NCI-H2227 (cell line): Measurements from ENCODE around the gene INTS3.
"Not testable (repeated sequence)": the region's sequence is repeated elsewhere in the genome, so short reads cannot be mapped to it uniquely, and the experiment has no call there.

Experiments
- DNase-seq: peaks from one replicate; lab custom pipeline; 2025; ENCODE audit not compliant: unreplicated experiment; lab: John Stamatoyannopoulos, UW

The INTS3 gene

DNA sequence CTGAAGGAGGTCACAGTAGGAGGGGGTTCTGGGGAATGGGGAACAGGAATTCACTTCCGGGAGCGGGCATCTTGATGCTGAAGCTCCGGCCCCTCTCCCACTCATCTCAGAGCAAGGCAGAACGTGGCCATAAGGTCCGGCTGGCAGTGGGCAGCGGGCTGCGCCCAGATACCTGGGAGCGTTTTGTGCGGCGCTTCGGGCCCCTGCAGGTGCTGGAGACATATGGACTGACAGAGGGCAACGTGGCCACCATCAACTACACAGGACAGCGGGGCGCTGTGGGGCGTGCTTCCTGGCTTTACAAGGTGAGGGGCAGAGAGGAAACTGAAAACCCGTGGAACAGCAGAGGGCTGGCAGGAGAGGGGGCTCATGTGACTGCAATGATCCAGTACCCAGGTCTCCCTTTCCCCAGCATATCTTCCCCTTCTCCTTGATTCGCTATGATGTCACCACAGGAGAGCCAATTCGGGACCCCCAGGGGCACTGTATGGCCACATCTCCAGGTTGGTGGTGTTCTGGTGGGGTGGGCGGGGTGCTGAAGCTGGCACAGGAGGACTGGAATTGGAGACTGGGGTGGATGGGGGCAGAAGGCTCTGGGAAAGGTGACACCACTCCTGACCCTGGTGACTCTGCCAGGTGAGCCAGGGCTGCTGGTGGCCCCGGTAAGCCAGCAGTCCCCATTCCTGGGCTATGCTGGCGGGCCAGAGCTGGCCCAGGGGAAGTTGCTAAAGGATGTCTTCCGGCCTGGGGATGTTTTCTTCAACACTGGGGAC, 50.4 kb downstream of the INTS3 start:
- DNase-seq, result no peak

DNA sequence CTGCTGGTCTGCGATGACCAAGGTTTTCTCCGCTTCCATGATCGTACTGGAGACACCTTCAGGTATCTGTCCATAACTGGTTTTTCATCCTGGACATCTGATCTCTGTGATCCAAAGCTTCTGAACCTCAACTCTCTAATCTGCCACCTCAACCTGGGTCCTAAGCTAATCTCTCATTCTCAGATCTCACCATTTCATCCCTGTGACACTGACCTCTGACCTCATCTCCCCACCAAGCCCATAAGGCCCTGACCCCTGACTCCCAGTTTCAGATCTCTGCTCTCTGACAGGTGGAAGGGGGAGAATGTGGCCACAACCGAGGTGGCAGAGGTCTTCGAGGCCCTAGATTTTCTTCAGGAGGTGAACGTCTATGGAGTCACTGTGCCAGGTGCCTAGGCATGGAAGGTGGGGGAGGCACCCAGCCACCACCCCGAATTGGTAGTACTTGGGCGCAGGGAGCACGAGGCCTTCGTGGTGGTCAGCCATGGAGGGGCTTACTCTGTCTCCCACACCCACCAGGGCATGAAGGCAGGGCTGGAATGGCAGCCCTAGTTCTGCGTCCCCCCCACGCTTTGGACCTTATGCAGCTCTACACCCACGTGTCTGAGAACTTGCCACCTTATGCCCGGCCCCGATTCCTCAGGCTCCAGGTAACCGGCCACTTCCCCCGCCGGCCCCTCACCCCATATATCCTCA, 51.1 kb downstream of the INTS3 start:
- no peak for DNase-seq

DNA sequence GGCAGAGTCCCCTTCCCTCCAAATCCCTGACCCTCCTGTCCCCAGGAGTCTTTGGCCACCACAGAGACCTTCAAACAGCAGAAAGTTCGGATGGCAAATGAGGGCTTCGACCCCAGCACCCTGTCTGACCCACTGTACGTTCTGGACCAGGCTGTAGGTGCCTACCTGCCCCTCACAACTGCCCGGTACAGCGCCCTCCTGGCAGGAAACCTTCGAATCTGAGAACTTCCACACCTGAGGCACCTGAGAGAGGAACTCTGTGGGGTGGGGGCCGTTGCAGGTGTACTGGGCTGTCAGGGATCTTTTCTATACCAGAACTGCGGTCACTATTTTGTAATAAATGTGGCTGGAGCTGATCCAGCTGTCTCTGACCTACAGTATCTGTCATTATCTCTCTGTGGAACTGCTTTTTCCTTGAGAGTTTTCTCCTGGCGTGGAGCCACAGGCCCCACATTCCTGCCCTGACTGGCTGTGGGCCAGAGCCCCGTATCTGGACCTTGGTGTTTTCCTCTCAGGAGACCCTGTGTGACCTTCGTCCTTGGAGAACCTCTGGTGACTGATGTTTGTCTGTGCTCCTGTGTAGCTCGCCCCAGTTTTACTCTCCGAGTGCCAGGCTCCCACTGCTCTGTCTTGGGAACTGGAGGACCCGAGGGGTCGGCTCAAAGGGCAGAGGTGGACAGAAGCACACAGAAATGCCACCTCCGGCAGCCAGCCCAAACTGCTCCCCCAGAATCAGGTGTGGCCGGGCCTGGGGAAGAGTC, 52.1 kb downstream of the INTS3 start:
- no peak for DNase-seq

DNA sequence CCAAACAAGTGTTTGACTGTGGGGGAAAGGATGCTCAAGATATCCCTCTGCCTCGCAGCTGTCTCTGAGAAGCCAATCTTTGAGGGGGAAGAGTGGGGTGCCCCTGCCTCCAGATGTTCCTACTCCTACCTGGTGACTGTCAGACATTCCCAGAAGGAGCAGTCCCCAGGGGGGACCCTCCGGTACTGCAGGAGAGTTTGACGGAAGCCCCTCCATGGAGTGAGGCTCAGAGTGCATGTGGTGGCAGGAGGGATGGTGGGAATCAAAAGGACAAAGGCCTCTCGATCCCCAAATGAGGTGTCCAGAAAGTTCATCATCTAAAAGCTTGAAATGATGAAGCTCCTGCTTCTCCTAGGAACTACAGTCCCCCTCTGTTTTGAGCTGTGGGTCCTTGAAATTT, 52.7 kb downstream of the INTS3 start:
- DNase-seq, result no peak

DNA sequence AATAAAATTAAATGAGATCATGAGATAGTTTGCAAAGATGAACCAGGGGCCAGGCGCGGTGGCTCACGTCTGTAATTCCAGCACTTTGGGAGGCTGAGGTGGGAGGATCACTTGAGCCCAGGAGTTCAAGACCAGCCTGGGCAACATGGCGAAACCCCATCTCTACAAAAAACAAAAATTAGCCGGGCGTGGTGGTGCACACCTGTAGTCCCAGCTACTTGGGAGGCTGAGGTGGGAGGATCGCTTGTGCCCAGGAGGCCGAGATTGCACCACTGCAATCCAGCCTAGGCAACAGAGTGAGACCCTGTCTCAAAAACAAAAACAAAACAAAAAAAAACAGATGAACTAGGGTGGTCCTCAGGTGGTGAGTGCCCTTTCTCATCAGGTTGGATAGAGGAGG, 54.8 kb downstream of the INTS3 start:
- DNase-seq, result not testable (repeated sequence)

DNA sequence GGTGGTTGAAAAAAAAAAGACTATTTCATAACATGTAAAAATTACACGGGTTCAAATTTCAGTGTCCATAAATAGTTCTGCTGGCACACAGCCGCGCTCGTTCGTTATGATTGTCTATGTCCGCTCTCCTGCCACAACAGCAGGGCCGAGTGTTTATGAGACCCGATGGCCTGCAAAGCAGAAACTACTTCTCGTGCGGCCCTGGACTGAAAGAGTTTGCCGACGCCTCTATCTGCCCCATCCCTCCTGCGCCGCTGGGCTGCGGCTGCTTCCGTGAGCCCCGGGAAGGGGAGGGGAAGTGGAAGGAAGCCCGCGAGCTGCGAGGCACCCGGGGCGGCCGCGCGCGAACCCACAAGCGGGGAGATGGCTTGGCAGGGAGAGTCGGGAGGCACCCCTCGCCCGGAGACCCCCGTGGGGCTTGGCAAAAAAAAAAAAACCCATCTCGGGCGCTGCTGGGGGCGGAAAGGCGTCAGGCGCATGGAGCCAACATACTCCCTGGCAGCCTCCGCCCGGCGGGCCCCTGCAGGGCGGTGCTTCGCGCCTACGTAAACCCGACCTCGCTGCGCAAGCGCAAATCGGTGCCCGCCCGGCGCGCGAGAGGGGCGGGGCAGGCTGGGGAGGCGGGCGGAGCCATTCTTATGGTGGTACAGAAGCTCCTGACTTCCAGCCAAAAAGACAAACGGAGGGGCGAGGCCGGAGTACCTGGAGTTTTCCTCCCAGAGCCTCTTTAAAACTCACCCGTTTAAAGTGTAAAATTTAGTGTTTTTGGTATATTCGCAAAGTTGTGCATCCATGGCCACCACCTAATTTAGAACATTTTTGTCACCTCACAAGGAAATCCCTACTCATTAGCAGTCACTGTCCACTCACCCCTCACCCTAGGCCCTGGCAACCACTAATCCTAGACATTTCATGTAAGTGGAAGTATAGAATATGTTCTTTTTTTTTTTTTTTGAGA, 55.7 kb downstream of the INTS3 start:
- peak; percentile 97 for DNase-seq

DNA sequence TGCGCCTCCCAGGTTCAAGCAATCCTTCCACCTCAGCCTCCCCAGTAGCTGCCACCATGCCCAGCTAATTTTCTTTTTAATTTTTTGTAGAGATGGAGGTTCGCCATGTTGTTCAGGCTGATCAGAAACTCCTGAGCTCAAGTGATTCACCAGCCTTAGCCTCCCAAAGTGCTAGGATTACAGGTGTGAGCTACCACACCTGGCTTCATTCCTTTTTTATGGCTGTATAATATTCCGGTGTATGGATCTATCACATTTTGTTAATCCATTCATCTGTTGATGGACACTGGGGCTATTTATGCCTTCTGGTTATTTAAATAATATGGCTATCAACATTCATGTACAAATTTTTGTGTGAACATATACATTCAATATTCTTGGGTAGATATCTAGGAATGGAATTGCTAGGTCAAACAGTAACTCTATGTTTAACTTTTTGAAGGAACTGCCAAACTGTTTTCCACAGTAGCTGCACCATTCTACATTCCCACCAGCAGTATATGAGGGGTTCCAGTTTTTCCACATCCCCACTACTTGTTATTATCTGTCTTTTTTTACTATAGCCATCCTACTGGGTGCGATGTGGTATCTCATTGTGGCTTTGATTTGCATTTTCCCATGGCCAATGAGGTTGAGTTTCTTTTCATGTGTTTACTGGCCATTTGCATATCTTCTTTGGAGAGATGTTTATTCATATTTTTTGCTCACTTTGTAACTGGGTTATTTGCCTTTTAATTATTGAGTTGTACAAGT, 58.4 kb downstream of the INTS3 start:
- DNase-seq, result no peak

DNA sequence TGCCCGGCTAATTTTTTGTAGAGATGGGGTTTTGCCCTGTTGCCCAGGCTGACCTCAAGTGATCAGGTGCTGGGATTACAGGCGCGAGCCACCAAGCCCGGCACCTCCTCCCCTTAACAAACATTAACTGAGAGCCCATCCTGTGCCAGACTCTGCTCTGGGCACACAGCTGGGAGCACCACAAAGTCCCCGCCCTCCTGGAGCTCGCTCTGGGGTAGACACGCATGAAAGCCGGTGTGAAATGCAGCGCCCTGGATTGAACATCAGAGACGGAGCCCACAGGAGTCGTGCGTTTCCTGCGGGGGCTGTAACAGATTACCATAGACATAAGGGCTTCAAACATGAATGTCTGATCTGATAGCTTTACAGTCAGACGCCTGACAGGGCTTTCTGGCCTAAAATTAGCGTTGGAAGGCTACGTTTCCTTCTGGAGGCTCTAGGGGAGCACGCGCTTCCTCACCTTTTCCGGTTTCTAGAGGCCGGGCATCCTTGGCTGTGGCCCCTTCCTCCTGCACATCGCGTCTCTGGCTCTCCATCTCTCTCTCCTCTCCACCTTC, 61.7 kb downstream of the INTS3 start:
- no peak for DNase-seq

DNA sequence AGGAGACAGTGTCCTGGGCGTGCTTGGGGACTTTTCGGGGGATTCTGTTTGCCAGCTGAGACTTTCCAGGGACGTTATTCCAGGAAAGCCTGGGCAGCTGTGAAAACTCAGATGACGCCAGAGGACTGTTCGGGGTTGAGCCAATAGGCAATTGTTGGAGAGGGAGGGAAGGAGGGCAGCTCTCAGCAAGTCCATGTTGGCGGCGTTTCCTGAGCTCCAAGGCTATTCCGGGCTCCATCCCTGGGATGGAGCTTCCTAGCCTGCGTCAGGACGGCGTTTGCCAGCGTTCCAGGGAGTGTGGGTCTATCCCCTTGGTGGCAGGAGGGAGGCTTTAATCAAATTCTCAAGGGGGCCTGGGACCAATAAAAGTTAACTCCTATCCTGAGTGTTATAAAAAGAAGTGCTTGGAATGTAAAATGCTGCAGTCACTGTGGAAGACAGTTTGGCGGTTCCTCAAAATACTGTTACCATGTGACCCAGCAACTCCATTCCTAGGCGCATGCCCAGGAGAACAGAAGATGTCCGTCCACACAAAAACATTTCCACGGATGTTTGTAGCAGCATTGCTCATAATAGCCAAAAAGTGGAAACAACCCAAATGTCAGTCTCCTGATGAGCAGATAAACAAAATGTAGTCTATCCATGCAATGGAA, 62.6 kb downstream of the INTS3 start:
- no peak for DNase-seq

DNA sequence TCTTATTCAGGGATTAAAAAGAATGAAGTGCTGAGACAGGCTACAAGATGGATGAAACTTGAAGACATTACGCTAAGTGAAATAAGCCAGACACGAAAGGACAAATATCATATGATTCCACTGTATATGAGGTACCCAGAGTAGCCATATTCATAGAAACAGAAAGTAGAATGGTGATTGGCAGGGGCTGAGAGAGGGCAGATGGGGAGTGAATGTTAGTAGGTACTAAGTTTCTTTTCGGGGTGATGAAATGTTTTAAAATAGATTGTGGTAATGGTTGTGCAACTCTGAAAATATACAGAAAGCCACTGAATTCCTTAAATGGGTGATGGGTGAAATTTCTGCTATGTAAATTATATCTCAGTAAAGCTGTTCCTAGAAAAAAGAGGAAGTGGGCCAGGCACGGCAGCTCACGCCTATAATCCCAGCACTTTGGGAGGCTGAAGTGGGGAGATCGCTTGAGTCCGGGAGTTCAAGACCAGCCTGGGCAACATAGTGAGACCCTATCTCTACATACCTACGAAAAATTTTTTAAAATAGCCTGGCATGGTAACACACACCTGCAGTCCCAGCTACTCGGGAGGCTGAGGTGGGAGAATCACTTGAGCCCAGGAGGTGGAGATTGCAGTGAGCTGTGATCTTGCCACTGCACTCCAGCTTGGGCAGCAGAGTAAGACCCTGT, 63.3 kb downstream of the INTS3 start:
- no peak for DNase-seq

DNA sequence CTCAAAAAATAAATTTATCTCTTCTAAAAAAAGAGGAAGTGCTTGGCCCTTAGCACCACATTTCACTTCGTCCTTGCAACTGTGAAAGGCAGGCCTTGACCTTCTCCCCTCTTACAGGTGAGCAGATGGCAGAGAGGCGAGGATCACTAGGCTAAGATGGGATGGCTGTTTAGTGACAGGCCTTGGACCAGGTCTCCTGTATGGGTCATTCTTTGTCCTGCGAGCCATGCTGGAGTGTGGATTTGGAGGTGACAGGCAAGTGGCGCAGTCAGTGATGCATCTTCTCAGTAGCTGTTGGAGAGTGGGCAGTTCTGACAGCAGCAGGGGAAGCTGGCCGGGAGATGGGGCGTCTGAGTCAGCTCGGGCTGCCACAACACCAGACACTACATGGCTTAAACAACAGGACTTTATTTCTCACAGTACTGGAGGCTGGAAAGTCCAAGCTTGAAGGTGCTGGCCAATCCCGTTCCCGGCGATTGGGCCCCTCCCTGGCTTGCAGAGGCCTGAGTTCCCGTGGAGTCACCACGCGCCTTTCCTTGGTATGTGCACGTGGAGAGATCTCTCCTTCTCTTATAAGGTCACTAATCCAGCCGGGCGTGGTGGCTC, 63.9 kb downstream of the INTS3 start:
- DNase-seq, result no peak

DNA sequence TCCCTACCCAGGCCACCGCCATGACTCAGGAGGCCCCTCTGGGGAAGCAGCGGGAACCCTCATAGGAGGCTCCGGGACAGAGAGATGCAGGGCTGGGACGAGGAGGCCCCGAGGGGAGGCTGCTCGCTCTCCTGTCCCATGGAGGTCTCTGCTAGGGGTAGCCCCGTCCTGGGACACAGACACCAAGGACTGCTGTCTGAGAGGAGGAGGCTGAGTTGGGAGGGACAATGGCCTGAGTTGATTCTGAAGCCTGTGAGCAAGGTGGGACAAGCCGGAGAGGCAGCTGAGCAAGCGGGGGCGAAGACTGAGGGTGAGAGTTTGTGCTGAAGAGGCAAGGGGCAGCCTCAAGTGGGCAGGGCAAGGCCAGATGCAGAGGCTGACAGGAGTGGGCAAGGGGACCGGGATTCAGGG, 64.8 kb downstream of the INTS3 start:
- no peak for DNase-seq

DNA sequence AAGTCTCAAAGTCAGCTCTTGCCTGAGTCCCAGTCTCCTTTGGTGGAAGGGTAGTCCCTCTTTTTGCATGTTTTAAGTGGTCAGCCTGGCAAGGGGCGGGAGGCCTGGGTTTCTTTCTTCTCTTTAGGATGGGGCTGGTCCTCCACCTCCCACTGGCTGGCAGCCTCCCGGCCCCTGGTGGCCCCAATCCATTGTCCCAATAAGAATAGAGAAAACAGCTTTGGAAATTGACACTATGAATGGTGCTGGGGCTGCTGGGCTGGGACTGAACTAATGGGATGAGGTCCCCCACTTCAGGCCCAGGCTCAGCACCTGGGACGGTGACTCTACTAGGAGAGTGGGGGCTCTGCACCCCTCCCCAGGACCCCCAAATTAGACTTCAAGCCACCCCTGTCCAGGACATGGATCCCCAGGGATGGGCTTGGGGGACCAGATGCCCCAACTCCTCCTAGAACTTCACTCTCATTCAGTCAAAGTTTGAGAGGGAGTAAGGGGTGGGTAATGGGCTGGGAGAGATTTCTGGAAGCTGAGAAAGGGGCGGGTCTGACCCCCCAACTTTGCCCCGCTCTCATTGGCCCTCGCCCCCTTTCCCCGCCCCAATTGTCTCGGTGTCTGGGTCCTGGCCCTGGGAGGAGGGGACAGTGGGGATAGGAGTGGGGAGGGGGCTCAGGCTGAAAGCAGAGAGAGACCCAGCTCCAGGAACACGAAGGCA, 65.6 kb downstream of the INTS3 start:
- no peak for DNase-seq

DNA sequence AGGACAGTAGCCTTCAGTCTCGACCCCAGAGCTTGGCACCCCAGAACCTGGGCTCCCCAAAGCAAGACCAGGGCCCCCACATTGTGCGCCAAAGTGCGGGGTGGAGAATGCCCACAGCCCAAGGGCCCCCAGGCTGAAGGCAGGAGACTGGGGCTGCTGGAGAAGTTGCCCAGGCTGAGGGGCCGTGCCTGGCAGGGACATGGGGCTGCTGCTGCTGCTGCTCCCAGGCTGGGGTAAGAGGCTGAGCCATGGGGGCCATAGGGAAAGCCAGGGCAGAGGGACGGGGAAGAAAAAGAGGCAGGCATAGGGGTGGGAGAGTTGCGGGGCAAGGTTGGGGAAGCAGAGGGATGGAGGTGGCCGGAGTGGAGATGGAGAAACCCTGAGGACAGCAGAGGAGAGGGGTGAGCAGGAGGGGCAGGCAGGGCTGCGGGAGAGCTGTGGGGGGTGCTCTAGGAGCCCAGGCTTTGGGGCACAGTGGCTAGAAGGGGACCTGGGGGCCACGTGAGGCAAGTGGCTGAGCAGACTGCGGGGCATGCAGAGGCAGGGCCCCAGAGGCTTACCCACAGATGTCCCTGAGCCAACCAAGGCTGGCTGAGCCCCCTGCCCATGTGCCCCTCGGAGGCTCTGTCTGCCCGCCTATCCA, 66.2 kb downstream of the INTS3 start:
- DNase-seq, result no peak

DNA sequence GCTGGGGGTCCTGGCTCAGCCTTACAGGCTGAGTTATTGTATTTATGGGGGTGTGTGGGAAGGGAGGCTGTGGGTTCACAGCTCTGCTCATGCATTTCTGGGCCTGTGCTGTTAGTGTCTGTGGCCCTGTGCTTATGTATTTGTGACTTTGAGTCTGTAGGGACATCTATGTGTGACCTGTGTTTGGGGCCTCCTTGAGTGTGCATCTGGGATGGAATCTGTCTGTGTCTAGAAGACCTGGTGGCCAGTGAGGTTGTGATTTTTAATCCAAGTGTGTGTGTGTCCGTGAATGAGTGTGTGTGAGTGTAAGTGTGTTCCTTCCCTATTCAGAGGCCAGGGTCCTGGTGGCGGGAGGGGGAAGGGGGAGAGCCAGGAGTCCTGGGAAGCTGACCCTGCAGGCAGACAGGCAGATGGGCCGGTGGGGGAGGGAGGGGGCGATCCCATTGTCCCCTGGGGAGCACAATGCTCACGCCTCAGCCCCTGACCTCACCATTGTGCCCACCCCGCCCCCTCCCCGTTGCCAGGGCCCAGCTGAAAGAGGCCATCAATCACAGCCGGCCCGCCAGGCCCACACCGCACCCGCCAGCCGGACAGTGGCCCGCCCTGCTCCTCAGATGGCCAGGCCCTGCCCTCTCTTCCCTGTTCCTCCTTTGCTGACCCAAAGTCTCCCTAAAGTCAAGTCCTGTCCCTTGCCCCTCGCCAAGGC, 66.9 kb downstream of the INTS3 start:
- DNase-seq, result peak; percentile 38

DNA sequence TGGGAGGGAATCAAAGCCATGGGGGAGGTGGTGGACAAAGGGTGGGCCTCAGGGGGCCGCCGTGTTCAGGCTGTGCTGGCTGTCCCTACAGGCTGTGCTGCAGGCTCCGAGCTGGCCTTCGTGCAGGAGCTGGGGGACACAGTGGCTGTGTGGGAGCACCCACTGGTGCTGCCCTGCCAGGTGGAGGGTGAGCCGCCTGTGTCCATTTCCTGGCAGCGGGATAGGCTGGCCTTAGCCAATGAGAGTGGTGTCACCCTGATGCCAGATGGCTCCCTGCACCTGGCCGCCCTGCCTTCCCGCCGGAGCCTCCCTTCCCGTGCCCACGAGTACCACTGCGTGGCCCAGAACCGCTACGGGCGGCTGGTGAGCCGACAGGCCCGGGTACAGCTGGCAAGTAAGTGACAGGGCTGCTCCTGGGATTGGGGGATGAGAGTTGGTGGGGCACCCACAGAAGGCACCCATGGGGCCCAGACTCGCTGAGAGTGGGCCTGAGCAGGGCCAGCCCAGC, 67.5 kb downstream of the INTS3 start:
- DNase-seq, result no peak
